NB4 (cell line): ENCODE data around the gene HTRA1.

Source experiments
- DNase-seq: peaks from one replicate; pipeline ENCODE4 v3.0.0; 2010; ENCODE audit warnings: low read depth
- H3K4me3 ChIP-seq: one replicate; pipeline ENCODE4 v1.5.1; 2011; ENCODE audit warnings: mild to moderate bottlenecking, low read depth, low read length, moderate library complexity
- MAX ChIP-seq: IDR thresholded peaks from 2 replicates; pipeline ENCODE4 v1.6.1; 2011; ENCODE audit warnings: low read depth, low read length
- MYC ChIP-seq: IDR thresholded peaks from 2 replicates; pipeline ENCODE4 v1.6.1; 2011; ENCODE audit warnings: low read depth, low read length
- POLR2A ChIP-seq: IDR thresholded peaks from 2 replicates; pipeline ENCODE4 v1.6.1; 2011; ENCODE audit warnings: mild to moderate bottlenecking; ENCODE audit not compliant: insufficient read length; ENCODE audit errors: extremely low read depth
- TF ChIP-seq, protein P1 (sequence below): IDR thresholded peaks from one replicate; pipeline ENCODE4 v1.5.1; 2012; ENCODE audit warnings: low read depth, low read length

Gene HTRA1

GRCh38 chr10:122480146-122480833 lies 18.9 kb downstream of the HTRA1 start:
- no peak overlapping the region for H3K4me3 ChIP-seq
- TF ChIP-seq MYC (no peak), MAX (no peak), POLR2A (no peak)
- TF ChIP-seq, protein P1, sequence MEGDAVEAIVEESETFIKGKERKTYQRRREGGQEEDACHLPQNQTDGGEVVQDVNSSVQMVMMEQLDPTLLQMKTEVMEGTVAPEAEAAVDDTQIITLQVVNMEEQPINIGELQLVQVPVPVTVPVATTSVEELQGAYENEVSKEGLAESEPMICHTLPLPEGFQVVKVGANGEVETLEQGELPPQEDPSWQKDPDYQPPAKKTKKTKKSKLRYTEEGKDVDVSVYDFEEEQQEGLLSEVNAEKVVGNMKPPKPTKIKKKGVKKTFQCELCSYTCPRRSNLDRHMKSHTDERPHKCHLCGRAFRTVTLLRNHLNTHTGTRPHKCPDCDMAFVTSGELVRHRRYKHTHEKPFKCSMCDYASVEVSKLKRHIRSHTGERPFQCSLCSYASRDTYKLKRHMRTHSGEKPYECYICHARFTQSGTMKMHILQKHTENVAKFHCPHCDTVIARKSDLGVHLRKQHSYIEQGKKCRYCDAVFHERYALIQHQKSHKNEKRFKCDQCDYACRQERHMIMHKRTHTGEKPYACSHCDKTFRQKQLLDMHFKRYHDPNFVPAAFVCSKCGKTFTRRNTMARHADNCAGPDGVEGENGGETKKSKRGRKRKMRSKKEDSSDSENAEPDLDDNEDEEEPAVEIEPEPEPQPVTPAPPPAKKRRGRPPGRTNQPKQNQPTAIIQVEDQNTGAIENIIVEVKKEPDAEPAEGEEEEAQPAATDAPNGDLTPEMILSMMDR = no peak
- no peak for DNase-seq

DNA sequence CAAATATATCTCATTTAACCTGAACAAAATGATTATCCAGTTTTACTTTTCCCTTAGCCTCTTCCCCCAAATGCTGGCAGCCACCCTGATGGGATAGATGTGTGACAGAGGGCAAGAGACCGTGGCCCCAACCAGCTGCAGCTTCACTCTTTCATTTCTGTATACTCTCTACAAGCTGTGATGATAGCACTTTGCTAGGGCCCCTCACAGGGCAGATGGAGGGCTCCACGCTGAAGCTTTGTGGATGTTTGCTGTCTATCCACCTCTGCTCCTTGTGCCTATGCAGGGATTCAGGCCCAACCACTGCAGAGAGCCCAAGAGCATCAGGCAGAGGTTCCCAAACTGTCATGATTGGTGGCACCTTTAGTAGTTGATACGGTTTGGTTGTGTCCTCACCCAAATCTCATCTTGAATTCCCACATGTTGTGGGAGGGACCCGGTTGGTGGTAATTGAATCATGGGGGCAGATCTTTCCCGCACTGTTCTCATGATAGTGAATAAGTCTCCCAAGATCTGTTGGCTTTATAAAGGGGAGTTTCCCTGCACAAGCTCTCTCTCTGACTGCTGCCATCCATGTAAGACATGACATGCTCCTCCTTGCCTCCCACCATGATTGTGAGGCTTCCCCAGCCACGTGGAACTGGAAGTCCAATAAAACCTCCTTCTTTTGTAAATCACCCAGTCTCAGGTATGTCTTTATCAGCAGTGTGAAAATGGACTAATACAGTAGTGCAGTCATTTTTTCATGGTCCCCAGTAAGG lies 20.1 kb downstream of the HTRA1 start:
- DNase-seq = no peak

DNA sequence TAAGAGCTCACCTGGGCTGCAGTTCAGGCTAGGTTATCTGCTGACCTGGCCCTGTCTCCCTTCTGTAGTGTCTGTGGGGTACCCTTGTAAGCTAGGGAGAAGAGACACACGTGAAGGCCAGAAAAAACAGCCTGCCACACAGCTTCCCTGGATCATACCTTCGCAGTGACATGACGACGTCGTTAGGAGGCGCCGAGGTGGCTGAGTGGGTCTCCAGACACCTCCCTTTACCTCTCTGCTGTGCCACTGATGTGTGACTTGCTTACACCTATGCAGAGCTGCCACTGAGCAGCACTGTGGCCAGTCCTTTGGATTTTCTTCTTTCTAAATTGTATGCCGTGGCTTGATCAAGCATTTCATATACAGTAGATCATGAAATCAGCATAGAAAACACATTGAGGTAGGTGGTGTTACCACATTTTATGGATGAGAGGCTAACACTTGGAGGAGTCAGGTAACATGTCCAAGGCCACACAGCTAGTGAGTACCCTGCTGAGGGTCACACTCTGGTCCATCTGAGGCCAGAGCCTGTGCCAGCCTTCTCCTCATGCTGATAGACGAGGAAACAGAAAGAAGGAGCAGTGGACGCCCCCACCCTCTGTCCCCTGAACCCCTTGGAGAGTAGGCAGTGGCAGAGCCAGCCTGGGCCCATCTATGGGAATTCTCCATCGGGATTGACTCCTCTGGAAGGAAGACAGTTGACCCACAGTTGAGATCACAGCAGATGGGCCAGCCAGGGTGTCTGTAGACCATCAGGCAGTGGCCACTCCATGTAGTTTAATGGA lies 23.1 kb downstream of the HTRA1 start:
- TF ChIP-seq MAX (no peak), POLR2A (no peak), MYC (no peak)
- TF ChIP-seq, protein P1 = no peak
- H3K4me3 ChIP-seq = no peak overlapping the region
- DNase-seq = no peak

More for the DNA sequence above, 20.1 kb downstream of the HTRA1 start:
- TF ChIP-seq, protein P1 = no peak
- TF ChIP-seq MAX (no peak), MYC (no peak)
- H3K4me3 ChIP-seq = no peak overlapping the region

DNA sequence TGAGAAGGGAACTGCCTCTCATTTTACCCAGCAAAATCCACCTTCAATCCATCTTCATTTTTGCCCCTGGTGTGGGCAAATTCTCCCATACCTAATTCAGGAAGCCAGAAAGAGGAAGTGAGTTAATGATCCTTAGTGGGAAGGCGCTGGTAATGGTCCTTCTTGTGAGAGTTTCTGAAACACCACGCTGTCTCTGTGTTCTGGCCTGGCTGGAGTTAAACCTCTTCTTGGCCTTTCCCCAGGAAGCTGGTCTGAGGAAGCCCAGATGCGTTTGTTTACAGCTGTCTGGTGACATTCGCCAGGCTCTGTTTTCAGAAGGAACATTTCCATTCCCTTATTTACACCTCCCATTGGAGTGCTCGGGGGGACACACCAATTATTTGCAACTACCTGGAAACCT lies 24.3 kb downstream of the HTRA1 start:
- peak; percentile 47 for DNase-seq
- no peak overlapping the region for H3K4me3 ChIP-seq
- TF ChIP-seq, protein P1 = no peak
- TF ChIP-seq MAX = no peak
- no peak for TF ChIP-seq MYC
- TF ChIP-seq POLR2A = no peak

DNA sequence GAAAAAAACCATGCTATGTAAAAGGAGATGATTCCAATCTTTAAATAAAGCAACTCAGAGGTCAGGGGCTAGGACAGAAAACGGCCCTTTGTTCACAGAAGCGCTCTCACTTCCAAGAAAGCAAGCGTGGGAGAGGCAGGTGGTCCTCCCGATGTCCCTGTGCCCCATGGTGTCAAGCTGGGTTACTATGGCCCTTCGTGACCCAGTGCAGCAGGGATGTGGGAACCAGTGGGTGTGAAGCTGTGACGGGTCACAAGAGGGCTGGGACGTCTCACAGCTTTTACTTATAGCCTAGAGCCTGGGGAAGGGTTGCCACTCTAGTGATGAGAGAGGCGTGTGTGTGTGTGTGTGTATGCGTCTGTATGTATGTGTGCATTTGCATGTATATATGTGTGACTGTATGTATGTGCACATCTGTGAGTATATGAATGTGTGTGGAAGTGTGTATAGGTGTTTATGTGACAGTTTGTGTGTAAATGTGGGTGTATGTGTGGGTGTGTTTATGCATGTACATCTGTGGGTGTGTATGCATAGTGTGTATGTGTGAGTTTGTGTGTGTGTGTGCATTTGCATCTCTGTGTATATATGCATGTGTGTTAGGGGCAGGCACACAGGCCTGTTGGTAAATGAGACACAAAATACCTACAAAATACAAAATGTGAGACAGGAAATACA lies 25.2 kb downstream of the HTRA1 start:
- no peak for DNase-seq
- H3K4me3 ChIP-seq = no peak overlapping the region
- TF ChIP-seq MYC = no peak
